NCI-H2227 (cell line): ENCODE data around the gene BHLHA15.
"Not testable (repeated sequence)": the region's sequence is repeated elsewhere in the genome, so short reads cannot be mapped to it uniquely, and the experiment has no call there.

Experiments
- DNase-seq: peaks from one replicate; lab custom pipeline; 2025; ENCODE audit not compliant: unreplicated experiment; lab: John Stamatoyannopoulos, UW

BHLHA15 gene

GRCh38 chr7:98206451-98207330, 4.5 kb upstream of the BHLHA15 start:
- no peak for DNase-seq

- DNase-seq, result no peak
Measured at GRCh38 chr7:98209166-98209920, 1.9 kb upstream of the BHLHA15 start.

- peak; percentile 78 for DNase-seq
Measured at GRCh38 chr7:98210513-98211220, 572 bp upstream of the BHLHA15 start.

GRCh38 chr7:98211676-98212531, 665 bp downstream of the BHLHA15 start:
- DNase-seq, result no peak

GRCh38 chr7:98212532-98213041, 1.3 kb downstream of the BHLHA15 start:
- DNase-seq, result no peak

GRCh38 chr7:98213296-98213887, 2.2 kb downstream of the BHLHA15 start:
- no peak for DNase-seq

GRCh38 chr7:98213888-98214810, 2.9 kb downstream of the BHLHA15 start:
- DNase-seq, result no peak

GRCh38 chr7:98214811-98215321, 3.6 kb downstream of the BHLHA15 start:
- DNase-seq, result no peak

GRCh38 chr7:98215561-98216495, 4.6 kb downstream of the BHLHA15 start:
- no peak for DNase-seq

- DNase-seq, result no peak
Measured at GRCh38 chr7:98216941-98217622, 5.8 kb downstream of the BHLHA15 start.

- peak; percentile 29 for DNase-seq
Measured at GRCh38 chr7:98217623-98218582, 6.7 kb downstream of the BHLHA15 start.

GRCh38 chr7:98219382-98219781, 8.1 kb downstream of the BHLHA15 start:
- not testable (repeated sequence) for DNase-seq

GRCh38 chr7:98221611-98222532, 10.6 kb downstream of the BHLHA15 start:
- no peak for DNase-seq

GRCh38 chr7:98222533-98223195, 11.4 kb downstream of the BHLHA15 start:
- no peak for DNase-seq
